Neural cell (in vitro differentiated cells): ENCODE data around the gene C1QTNF1. TPM values are rescaled to one million over a fixed set of nuclear protein-coding genes. Genes with fewer than 3 reads are reported as not detected.

Experiments
- H2AFZ ChIP-seq: fragments of 200-600, 300-800 bp; sonication (generic), shearing (Covaris generic); 2 replicates; pipeline ENCODE4 v1.6.0; 2014; ENCODE audit warnings: low read depth, mild to moderate bottlenecking, antibody characterized with exemption, low read length, moderate library complexity
- H3F3A ChIP-seq: fragments of 200-600 bp; shearing (Covaris generic); 2 replicates; pipeline ENCODE4 v1.6.1; 2016; ENCODE audit warnings: mild to moderate bottlenecking, moderate library complexity, mixed read lengths, antibody characterized with exemption, low read length; ENCODE audit not compliant: insufficient read depth, poor library complexity, severe bottlenecking
- H3K27ac ChIP-seq: fragments of 200-600, 300-800 bp; sonication (generic), shearing (Covaris generic); 2 replicates; pipeline ENCODE4 v1.5.1; 2014; ENCODE audit warnings: mild to moderate bottlenecking, low read length, moderate library complexity
- H3K27me3 ChIP-seq: fragments of 300-800, 200-600 bp; sonication (generic), shearing (Covaris generic); 2 replicates; pipeline ENCODE4 v1.6.0; 2014; ENCODE audit warnings: mild to moderate bottlenecking, low read depth, low read length, moderate library complexity; ENCODE audit not compliant: insufficient read depth
- H3K36me3 ChIP-seq: fragments of 300-800, 200-600 bp; sonication (generic), shearing (Covaris generic); 2 replicates; pipeline ENCODE4 v1.5.1; 2014; ENCODE audit warnings: mild to moderate bottlenecking, antibody characterized with exemption, low read length, moderate library complexity; ENCODE audit not compliant: insufficient read depth
- H3K4me2 ChIP-seq: fragments of 300-800, 200-600 bp; sonication (generic), shearing (Covaris generic); 2 replicates; pipeline ENCODE4 v1.6.0; 2014; ENCODE audit warnings: mild to moderate bottlenecking, low read length
- H3K4me3 ChIP-seq: fragments of 300-800, 200-600 bp; sonication (generic), shearing (Covaris generic); 2 replicates; pipeline ENCODE4 v1.5.1; 2014; ENCODE audit warnings: mild to moderate bottlenecking, low read length, moderate library complexity
- H3K79me2 ChIP-seq: fragments of 200-600 bp; shearing (Covaris generic); replicated peaks from 2 replicates; pipeline ENCODE4 v1.6.0; 2014; ENCODE audit warnings: mild to moderate bottlenecking, low read length, moderate library complexity; ENCODE audit not compliant: insufficient read depth
- H3K9ac ChIP-seq: fragments of 300-800, 200-600 bp; sonication (generic), shearing (Covaris generic); 2 replicates; pipeline ENCODE4 v1.6.1; 2016; ENCODE audit warnings: mild to moderate bottlenecking, low read length, mixed read lengths
- H3K9me2 ChIP-seq: fragments of 200-600 bp; shearing (Covaris generic); 2 replicates; pipeline ENCODE4 v1.6.1; 2016; ENCODE audit warnings: mild to moderate bottlenecking, low read length, mixed read lengths; ENCODE audit not compliant: insufficient read depth
- H3K9me3 ChIP-seq: fragments of 200-600, 300-800 bp; sonication (generic), shearing (Covaris generic); 2 replicates; pipeline ENCODE4 v1.6.1; 2016; ENCODE audit warnings: mild to moderate bottlenecking, mixed run types, low read length, moderate library complexity, mixed read lengths
- H4K20me1 ChIP-seq: fragments of 200-600 bp; shearing (Covaris generic); 2 replicates; pipeline ENCODE4 v1.6.1; 2016; ENCODE audit warnings: mild to moderate bottlenecking, mixed run types; ENCODE audit not compliant: insufficient read depth
- CTCF ChIP-seq: fragments of 450-650 bp; IDR thresholded peaks from 2 replicates; pipeline ENCODE4 v1.5.1; 2014; ENCODE audit warnings: antibody characterized with exemption, mild to moderate bottlenecking, moderate library complexity; ENCODE audit not compliant: poor library complexity, severe bottlenecking
- EP300 ChIP-seq: fragments of 450-650 bp; conservative IDR thresholded peaks from 2 replicates; pipeline ENCODE4 v1.6.1; 2014; ENCODE audit warnings: antibody characterized with exemption, mild to moderate bottlenecking, moderate library complexity; ENCODE audit not compliant: poor library complexity, severe bottlenecking
- EZH2 ChIP-seq: fragments of 200-600, 300-800 bp; shearing (Covaris generic), sonication (generic); IDR thresholded peaks from 2 replicates; pipeline ENCODE4 v1.6.1; 2014; ENCODE audit warnings: antibody characterized with exemption, low read length, borderline replicate concordance, mild to moderate bottlenecking; ENCODE audit not compliant: insufficient read depth, poor library complexity, severe bottlenecking
- MXI1 ChIP-seq: fragments of 450-650 bp; conservative IDR thresholded peaks from 2 replicates; pipeline ENCODE4 v1.6.1; 2014; ENCODE audit warnings: antibody characterized with exemption, mild to moderate bottlenecking; ENCODE audit not compliant: poor library complexity, severe bottlenecking
- POLR2AphosphoS5 ChIP-seq: IDR thresholded peaks from 2 replicates; pipeline ENCODE4 v1.6.1; 2012
- RAD21 ChIP-seq: fragments of 450-650 bp; conservative IDR thresholded peaks from 2 replicates; pipeline ENCODE4 v1.6.1; 2014; ENCODE audit warnings: antibody characterized with exemption, mild to moderate bottlenecking, moderate library complexity
- TAF1 ChIP-seq: IDR thresholded peaks from 2 replicates; pipeline ENCODE4 v1.6.1; 2012; ENCODE audit warnings: low read depth
- polyA minus RNA-seq: library from RNA; depleted of rRNA, polyadenylated mRNA; stranded (reverse); fragments of >200 nt; gene quantifications from 2 replicates; pipeline ENCODE4 v1.2.3, GENCODE V29; 2014
- polyA plus RNA-seq: library from polyadenylated mRNA; depleted of rRNA; stranded (reverse); fragments of >200 nt; gene quantifications from 2 replicates; pipeline ENCODE4 v1.2.3, GENCODE V29; 2014
- TF ChIP-seq, protein P1 (sequence below): IDR thresholded peaks from 2 replicates; pipeline ENCODE4 v1.6.1; 2012; ENCODE audit warnings: borderline replicate concordance

Gene C1QTNF1
- polyA plus RNA-seq (0.16 and 0.30 TPM in 2 replicates), polyA minus RNA-seq (0.23 and 0.49 TPM in 2 replicates)

DNA sequence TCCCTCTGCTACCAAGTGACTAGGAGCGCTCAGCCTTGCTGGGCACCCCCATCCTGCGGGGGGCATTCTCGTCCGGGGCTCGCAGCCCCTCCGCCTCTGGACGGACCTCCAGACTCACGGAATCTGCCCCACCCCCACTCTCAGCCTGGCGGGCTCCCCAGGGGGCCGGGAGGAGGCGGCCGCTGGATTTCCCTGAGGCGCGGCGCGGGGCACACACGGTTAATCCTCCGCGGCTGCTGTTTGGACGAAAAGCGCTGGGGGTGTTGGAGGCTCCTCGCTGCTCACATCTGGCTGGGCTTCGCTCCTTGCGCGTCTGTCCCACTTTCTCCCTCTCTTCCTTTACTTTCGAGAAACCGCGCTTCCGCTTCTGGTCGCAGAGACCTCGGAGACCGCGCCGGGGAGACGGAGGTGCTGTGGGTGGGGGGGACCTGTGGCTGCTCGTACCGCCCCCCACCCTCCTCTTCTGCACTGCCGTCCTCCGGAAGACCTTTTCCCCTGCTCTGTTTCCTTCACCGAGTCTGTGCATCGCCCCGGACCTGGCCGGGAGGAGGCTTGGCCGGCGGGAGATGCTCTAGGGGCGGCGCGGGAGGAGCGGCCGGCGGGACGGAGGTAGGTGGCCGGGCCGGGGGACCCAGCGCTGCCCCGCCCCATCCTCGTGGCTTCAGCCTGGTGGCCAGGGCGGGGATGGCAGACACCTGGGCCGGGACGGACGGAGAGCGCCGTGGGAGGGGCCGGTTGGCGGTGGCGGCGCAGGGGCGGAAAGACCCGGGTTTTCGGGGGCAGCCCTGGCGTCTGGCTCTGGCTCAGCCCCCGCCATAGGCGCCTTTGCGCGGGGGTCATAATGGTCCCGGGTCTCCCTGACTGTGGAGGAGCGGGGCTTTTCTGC lies at the start of gene C1QTNF1:
Gene C1QTNF1 (plus strand): TSS at position 284 of the 886 bp plus-strand sequence. CDS start 19,800 bp downstream, outside the sequence.
- Histone ChIP-seq H3K4me3 (peak within 1 kb of the TSS; percentile 82), H3K79me2 (no peaks in the 10 kb centered on the region), H3K9me2 (no peaks in the 10 kb centered on the region), H4K20me1 (no peaks in the 10 kb centered on the region), H3K27ac (no peak within 1 kb of the TSS), H2AFZ (no peak within 1 kb of the TSS), H3K36me3 (no peaks in the 10 kb centered on the region), H3F3A (no peaks in the 10 kb centered on the region), H3K4me2 (peak within 1 kb of the TSS; percentile 84), H3K9ac (peak within 1 kb of the TSS; percentile 53), H3K27me3 (peaks cover 24% of the 10 kb centered on the region), H3K9me3 (no peaks in the 10 kb centered on the region)
- TF ChIP-seq EP300 = no peak
- TF ChIP-seq CTCF = peak; percentile 57
- TF ChIP-seq, protein P1, sequence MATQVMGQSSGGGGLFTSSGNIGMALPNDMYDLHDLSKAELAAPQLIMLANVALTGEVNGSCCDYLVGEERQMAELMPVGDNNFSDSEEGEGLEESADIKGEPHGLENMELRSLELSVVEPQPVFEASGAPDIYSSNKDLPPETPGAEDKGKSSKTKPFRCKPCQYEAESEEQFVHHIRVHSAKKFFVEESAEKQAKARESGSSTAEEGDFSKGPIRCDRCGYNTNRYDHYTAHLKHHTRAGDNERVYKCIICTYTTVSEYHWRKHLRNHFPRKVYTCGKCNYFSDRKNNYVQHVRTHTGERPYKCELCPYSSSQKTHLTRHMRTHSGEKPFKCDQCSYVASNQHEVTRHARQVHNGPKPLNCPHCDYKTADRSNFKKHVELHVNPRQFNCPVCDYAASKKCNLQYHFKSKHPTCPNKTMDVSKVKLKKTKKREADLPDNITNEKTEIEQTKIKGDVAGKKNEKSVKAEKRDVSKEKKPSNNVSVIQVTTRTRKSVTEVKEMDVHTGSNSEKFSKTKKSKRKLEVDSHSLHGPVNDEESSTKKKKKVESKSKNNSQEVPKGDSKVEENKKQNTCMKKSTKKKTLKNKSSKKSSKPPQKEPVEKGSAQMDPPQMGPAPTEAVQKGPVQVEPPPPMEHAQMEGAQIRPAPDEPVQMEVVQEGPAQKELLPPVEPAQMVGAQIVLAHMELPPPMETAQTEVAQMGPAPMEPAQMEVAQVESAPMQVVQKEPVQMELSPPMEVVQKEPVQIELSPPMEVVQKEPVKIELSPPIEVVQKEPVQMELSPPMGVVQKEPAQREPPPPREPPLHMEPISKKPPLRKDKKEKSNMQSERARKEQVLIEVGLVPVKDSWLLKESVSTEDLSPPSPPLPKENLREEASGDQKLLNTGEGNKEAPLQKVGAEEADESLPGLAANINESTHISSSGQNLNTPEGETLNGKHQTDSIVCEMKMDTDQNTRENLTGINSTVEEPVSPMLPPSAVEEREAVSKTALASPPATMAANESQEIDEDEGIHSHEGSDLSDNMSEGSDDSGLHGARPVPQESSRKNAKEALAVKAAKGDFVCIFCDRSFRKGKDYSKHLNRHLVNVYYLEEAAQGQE = no peak
- peak; percentile 19 for TF ChIP-seq RAD21
- TF ChIP-seq MXI1 = peak; percentile 15

GRCh38 chr17:78974635-78975591 lies 49.1 kb upstream of the C1QTNF1 start:
- Histone ChIP-seq H3K9me2 (no peaks in the 10 kb centered on the region), H3K27me3 (no peaks in the 10 kb centered on the region), H4K20me1 (no peaks in the 10 kb centered on the region), H3K4me2 (no peak overlapping the region), H2AFZ (no peak overlapping the region), H3F3A (no peaks in the 10 kb centered on the region), H3K9ac (no peak overlapping the region), H3K27ac (no peak overlapping the region), H3K36me3 (no peaks in the 10 kb centered on the region), H3K9me3 (no peaks in the 10 kb centered on the region), H3K79me2 (no peaks in the 10 kb centered on the region), H3K4me3 (no peak overlapping the region)
- TF ChIP-seq POLR2AphosphoS5 = no peak
- no peak for TF ChIP-seq EZH2
- no peak for TF ChIP-seq MXI1
- no peak for TF ChIP-seq EP300
- no peak for TF ChIP-seq TAF1
- no peak for TF ChIP-seq CTCF
- TF ChIP-seq RAD21 = no peak
